Measurements from ENCODE around the gene TMSB4X.

TMSB4X gene

DNA sequence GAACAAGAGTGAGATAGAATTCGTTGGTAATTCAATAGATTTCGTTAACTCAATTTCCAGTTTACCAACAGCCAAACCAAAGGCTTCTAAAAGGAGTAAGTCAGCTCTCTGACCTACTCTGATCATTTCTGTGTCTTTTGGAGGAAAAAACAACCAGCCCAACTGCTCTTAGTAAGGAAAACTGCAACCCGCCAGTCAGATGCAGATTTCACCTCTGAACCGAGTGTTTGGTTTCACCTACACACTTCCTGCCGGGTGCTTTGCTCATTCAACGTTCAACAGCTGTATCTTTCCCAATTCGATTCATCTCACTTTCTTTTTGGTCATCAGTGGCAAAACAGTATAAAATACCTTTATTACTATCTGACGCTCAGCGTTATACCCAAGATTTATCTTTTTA lies 24.5 kb downstream of the TMSB4X start:
- no peak for DNase-seq (ENCODE audit: extremely low spot score)
- CTCF ChIA-PET, result interaction anchor here (1.1 to 3.6 kb wide), 3 partner anchors 14 to 83 kb away, joined by 3 to 18 read pairs (median 4); no protein-coding TSS in a partner anchor
- TF ChIP-seq, protein P1, sequence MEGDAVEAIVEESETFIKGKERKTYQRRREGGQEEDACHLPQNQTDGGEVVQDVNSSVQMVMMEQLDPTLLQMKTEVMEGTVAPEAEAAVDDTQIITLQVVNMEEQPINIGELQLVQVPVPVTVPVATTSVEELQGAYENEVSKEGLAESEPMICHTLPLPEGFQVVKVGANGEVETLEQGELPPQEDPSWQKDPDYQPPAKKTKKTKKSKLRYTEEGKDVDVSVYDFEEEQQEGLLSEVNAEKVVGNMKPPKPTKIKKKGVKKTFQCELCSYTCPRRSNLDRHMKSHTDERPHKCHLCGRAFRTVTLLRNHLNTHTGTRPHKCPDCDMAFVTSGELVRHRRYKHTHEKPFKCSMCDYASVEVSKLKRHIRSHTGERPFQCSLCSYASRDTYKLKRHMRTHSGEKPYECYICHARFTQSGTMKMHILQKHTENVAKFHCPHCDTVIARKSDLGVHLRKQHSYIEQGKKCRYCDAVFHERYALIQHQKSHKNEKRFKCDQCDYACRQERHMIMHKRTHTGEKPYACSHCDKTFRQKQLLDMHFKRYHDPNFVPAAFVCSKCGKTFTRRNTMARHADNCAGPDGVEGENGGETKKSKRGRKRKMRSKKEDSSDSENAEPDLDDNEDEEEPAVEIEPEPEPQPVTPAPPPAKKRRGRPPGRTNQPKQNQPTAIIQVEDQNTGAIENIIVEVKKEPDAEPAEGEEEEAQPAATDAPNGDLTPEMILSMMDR (IDR thresholded peaks at IDR 0.05; ENCODE audit: control extremely low read depth, extremely low read depth, low read depth, missing control alignments), result no peak

DNA sequence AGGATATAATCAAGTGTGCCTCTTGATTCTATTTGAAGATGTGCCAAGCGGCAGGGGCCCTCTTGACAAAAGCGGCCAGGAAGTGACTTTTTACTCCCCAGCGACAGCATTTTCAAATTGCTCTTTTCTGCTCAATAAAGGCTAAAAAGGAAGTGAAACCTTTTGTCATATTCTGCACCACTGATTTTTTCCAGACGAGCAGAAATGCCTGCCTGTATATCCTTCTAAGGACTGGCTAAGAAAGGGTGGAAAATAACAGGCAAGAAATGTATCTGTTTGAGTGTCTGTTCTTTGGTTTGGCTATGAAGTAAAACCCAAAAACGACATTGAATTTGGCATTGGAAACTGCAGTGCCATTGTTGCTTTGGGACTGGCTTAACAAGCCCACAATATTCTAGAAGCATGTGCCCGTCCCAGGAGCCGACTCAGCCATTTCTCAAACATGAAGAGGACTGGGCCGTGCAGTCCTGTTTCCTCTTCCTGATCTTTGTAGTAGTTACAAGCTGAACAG lies 25.4 kb downstream of the TMSB4X start:
- ChIA-PET CTCF (interaction anchor here (1.7 to 1.8 kb wide), 2 partner anchors 22 to 53 kb away, joined by 3 to 4 read pairs; no protein-coding TSS in a partner anchor), POLR2A (no interaction called here)
- no peak for DNase-seq (ENCODE audit: extremely low spot score)
- TF ChIP-seq, protein P1 (IDR thresholded peaks at IDR 0.05; ENCODE audit: control extremely low read depth, extremely low read depth, low read depth, missing control alignments), result no peak

More for the DNA sequence above, 24.5 kb downstream of the TMSB4X start:
- POLR2A ChIA-PET, result interaction anchor here (0.7 kb wide), 1 partner anchor 76 kb away, joined by 3 read pairs; no protein-coding TSS in a partner anchor

DNA sequence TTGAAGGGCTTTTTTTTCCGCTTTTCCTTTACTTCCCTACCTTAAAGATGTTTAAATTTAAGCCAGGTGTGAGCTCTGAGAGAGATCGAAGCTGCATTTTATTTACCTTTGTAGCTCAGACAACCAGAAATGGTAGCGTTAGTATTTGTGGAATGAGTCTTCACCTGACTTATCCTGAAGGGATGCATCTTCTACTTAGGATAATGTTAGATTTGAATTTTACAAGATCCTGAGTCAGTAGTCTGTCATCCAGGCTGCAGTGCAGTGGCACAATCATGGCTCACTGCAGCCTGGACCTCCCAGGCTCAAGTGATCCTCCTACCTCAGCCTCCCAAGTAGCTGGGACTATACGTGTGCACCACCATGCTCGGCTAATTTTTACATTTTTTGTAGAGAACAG lies 26.2 kb downstream of the TMSB4X start:
- POLR2A ChIA-PET, result no interaction called here
- DNase-seq (ENCODE audit: extremely low spot score), result no peak
- TF ChIP-seq, protein P1 (IDR thresholded peaks at IDR 0.05; ENCODE audit: control extremely low read depth, extremely low read depth, low read depth, missing control alignments), result no peak
- CTCF ChIA-PET, result interaction anchor here (1.7 to 1.8 kb wide), 2 partner anchors 23 to 54 kb away, joined by 3 to 4 read pairs; no protein-coding TSS in a partner anchor

DNA sequence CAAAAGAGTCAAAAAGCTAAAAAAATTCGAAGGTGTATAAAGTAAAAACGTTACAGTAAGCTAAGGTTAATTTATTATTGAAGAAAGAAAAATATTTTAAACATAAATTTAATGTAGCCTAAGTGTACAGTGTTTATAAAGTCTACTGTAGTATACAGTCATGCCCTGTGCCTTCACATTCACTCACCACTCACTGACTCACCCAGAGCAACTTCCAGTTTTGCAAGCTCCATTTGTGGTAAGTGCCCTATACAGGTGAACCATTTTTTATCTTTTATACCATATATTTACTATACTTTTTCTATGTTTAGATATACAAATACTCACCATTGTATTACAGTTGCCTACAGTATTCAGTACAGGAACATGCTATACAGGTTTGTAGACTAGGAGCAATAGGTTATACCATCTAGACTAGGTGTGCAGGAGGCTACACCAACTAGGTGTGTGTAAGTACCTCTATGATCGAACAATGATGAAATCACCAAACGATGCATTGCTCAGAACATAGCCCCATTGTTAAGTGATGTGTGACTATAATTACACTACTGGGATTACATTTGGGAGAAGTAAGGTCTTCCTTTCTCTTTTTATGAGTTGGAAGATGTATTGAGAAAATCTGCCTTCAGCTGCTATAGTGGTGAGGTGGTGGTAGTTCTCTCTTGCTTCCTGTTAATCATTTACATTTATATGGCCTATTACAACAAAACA lies 27.2 kb downstream of the TMSB4X start:
- ChIA-PET CTCF (interaction anchor here (1.4 to 1.8 kb wide), 3 partner anchors 24 to 85 kb away, joined by 3 to 4 read pairs (median 3); no protein-coding TSS in a partner anchor), POLR2A (no interaction called here)
- TF ChIP-seq, protein P1 (IDR thresholded peaks at IDR 0.05; ENCODE audit: control extremely low read depth, extremely low read depth, low read depth, missing control alignments), result no peak
- no peak for DNase-seq (ENCODE audit: extremely low spot score)

DNA sequence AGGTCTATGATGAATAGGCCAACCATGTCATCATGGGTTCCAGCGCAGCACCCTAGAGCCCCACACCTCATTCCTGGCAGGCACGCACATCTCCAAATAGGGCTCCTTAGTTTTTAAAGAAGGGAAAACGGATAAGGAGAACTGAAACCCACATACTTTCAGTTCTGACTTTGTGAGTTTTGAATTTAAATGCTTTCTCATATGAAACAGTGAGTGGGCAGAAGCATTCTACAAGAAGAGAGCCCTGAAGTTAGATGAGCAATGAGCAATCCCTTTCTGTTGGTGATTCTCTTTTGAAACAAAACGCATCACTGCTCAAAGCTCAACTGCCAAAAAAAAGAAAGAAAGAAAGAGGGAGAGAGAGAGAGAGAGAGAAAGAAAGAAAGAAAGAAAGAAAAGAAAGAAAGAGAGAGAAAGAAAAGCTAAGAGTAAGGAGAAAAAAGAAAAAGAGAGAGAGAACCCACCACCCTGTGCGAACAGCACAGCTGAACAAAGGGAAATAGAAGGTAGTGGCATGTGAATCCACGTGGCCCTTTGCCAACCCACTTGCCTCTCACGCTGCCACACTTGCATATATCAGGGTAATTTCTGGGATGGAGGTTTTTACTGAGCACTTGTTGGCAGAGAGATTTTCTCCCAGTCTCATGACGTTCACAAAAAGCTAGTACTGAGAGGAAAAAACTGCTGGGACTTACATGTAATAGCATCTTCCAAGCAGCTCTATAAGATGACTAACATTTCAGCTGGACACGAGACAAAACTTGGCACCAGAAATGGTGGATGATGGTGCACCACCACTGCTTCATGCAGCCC lies 31.0 kb downstream of the TMSB4X start:
- CTCF ChIA-PET, result interaction anchor here (0.9 to 1.4 kb wide), 5 partner anchors 21 to 77 kb away, joined by 3 to 6 read pairs (median 4); no protein-coding TSS in a partner anchor
- POLR2A ChIA-PET, result interaction anchor here (0.7 to 1.6 kb wide), 3 partner anchors 30 to 85 kb away, joined by 3 to 4 read pairs (median 3); no protein-coding TSS in a partner anchor
- DNase-seq (ENCODE audit: extremely low spot score), result peak; percentile 57
- TF ChIP-seq, protein P1 (IDR thresholded peaks at IDR 0.05; ENCODE audit: control extremely low read depth, extremely low read depth, low read depth, missing control alignments), result no peak

Measured in GM10248 (cell line).